Activated CD4-positive, alpha-beta T cell treated with anti-CD3 and anti-CD28 coated beads for 1 hour (primary cell): ENCODE data around the gene CTSK.

Experiments
- DNase-seq: peaks from one replicate; pipeline ENCODE4 v3.0.0-alpha.2; 2020

CTSK gene

DNA sequence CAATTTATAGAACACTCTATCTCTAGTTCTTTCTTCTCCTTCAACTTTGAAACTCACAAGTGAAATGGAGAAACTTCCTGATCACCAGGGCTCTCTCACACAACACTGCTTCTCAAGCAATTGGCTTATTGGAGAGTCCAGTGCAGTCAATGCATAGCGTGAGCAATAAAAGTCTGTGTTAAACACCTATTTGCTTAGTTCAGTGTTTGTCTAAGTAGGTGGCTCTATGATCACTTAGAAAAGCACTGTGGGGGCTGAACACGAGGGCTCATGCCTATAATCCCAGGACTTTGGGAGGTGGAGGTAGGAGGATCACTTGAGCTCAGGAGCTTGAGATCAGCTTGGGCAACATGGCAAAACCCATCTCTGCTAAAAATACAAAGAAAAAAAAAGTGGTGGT lies 54.6 kb downstream of the CTSK start:
- no peak for DNase-seq

DNA sequence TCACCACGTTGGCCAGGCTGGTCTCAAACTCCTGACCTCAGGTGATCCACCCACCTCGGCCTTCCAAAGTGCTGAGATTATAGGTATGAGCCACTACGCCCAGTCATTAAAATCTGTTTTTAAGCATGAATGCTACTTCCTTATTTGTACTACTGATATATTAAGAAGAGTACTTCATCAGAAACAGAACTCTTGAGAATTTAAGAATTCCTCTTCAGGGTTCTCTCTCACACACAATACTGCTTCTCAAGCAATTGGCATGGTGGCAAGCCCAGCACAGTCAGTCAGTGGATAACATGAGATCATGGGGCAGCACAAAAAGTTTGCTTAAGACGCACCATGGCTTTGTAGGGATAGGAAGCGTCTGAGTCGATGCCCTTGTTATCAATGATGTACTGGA lies 56.6 kb downstream of the CTSK start:
- DNase-seq = no peak

DNA sequence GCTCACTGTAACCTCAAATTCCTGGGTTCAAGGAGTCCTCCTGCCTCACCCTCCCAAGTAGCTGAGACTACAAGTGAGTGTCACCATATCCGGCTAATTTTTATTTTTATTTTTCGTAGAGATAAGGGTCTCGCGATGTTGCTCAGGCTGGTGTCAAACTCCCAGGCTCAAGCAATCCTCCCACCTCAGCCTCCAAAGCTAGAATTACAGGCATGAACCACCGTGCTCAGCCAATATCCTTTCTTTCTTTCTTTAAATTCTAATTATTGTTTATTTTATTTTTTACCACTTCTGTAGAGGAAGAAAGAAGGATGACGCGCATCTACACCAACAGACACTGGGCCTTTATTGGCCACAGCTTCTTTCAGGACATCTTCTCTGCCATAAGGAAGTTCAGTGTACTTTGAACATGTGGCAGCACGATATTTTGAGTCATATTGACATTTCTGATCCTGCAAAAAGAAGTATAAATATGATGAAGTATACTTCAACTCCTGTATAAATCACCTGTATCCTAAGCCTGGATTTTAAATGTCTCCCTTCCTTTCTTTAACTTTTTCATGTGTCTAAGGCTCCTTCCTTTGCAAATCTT lies 58.2 kb downstream of the CTSK start:
- no peak for DNase-seq

DNA sequence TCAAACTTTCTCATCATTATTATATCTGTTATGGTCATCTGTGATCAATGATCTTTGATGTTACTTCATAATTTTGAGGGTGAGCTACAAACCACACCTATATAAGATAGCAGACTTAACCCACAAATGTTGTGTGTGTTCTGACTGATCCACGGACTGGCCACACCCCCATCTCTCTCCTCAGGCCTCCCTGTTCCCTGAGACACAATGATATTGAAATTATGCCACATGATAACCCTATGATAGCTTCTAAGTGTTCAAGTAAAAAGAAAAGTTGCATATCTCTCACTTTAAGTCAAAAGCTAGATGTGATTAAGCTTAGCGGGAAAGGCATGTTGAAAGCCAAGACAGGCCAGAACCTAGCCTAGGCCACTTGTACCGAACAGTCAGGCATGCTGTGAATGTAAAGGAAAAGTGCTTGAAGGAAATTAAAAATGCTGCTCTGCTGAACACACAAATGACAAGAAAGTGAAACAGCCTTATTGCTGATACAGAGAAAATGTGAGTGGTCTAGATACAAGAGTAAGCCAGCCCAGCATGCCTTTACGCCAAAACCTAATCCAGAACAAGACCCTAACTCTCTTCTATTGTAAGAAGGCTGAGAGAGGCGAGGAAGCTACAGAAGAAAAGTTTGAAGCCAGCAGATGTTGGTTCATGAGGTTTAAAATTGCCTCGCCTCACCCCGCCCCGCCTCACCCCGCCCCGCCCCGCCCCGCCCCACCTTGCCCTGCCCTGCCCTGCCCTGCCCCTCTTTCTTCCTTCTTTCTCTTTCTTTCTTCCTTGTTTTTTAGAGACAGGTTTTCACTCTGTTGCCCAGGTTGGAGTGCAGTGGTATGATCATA lies 59.0 kb downstream of the CTSK start:
- DNase-seq = no peak
